ENCODE measurements around the gene CRTAP. TPM values are rescaled to one million over a fixed set of nuclear protein-coding genes. Genes with fewer than 3 reads are reported as not detected.

CRTAP gene
- total RNA-seq, 1 experiment from 2014 or later = 99.3 TPM

GRCh38 chr3:33174095-33174494 lies 60.3 kb downstream of the CRTAP start:
- no peaks in the 10 kb centered on the region for H3K27me3 ChIP-seq (ENCODE audit: control insufficient read depth, insufficient read depth, low read length)
- ATAC-seq (no peak), DNase-seq (ENCODE audit: low read depth, low spot score) (no peak)
- intact Hi-C loops (cut with micrococcal nuclease; ENCODE audit: unreplicated experiment) (no loop called here), in situ Hi-C loops (cut with HindIII; ENCODE audit: low pct_unique_long_range_greater_than_20kb, low sequenced_read_pairs) (no loop called here)
- CTCF ChIA-PET = no interaction called here
- no peak overlapping the region for H3K4me3 ChIP-seq (ENCODE audit: low read depth in 2 of 2, low read length in 2 of 2)
- H3K36me3 ChIP-seq (ENCODE audit: control insufficient read depth, insufficient read depth, low read length) = no peaks in the 10 kb centered on the region
- BruUV-seq (replicated peaks) = no TSS peak
- H3K9me3 ChIP-seq (ENCODE audit: control insufficient read depth, insufficient read depth, low read depth, low read length) = no peaks in the 10 kb centered on the region
- POLR2A ChIA-PET = no interaction called here
- no peak overlapping the region for H3K27ac ChIP-seq (ENCODE audit: low read length)
- no peak for TF ChIP-seq TCF7L2 (IDR thresholded peaks at IDR 0.05; ENCODE audit: low read depth, low read length)
- H3K4me1 ChIP-seq (ENCODE audit: control insufficient read depth, insufficient read depth, low read length) = no peaks in the 10 kb centered on the region

DNA sequence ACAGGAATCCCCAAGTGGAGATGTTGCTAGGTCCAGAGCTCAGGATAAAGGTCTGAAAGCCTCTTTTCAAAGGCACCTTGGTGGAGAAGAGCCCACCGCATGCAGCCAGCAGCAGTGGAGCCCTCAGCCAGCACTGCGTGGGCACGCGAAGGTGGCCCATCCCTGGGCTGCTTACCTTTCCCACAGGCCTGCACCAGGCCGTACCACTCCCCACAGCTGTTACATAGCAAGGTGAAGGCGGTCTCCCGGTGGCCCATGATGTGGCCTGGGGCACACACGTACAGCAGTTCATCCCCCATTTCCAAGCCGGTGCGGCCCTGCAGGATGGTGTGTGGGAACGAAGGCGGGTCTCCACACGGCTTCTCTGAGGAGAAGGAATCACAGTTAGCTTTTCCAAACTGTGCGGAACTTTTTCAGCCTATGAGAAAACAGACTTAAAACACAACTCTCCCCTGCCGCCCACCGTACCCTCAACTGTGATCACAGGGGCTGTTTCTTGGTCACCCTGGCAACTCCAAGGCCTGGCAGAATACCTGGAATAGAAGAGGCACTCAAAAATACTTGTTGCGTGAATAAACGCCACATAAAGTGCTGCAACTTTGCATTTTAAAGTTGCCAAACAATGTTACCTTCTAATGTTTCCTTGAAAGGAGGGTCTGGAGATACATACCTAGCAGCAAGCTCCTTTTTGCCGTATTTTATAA lies 61.0 kb downstream of the CRTAP start:
- ATAC-seq = no peak
- H3K27ac ChIP-seq (ENCODE audit: low read length) = no peak overlapping the region
- ChIA-PET POLR2A (no interaction called here), CTCF (no interaction called here)
- no peaks in the 10 kb centered on the region for H3K4me1 ChIP-seq (ENCODE audit: control insufficient read depth, insufficient read depth, low read length)
- no peak for TF ChIP-seq POLR2AphosphoS5 (IDR thresholded peaks at IDR 0.05; ENCODE audit: low read depth, low read length)
- H3K36me3 ChIP-seq (ENCODE audit: control insufficient read depth, insufficient read depth, low read length) = no peaks in the 10 kb centered on the region
- no peak overlapping the region for H3K4me3 ChIP-seq (ENCODE audit: low read depth in 2 of 2, low read length in 2 of 2)
- H3K27me3 ChIP-seq (ENCODE audit: control insufficient read depth, insufficient read depth, low read length) = no peaks in the 10 kb centered on the region
- H3K9me3 ChIP-seq (ENCODE audit: control insufficient read depth, insufficient read depth, low read depth, low read length) = no peaks in the 10 kb centered on the region
- in situ Hi-C loops (cut with HindIII; ENCODE audit: low pct_unique_long_range_greater_than_20kb, low sequenced_read_pairs) (no loop called here), intact Hi-C loops (cut with micrococcal nuclease; ENCODE audit: unreplicated experiment) (no loop called here)
- no peak for DNase-seq (ENCODE audit: low read depth, low spot score)
- no TSS peak for BruUV-seq (replicated peaks)

GRCh38 chr3:33179132-33179531 lies 65.3 kb downstream of the CRTAP start:
- H3K4me3 ChIP-seq (ENCODE audit: low read depth in 2 of 2, low read length in 2 of 2) = no peak overlapping the region
- no peak overlapping the region for H3K27ac ChIP-seq (ENCODE audit: low read length)
- TF ChIP-seq, protein P1, sequence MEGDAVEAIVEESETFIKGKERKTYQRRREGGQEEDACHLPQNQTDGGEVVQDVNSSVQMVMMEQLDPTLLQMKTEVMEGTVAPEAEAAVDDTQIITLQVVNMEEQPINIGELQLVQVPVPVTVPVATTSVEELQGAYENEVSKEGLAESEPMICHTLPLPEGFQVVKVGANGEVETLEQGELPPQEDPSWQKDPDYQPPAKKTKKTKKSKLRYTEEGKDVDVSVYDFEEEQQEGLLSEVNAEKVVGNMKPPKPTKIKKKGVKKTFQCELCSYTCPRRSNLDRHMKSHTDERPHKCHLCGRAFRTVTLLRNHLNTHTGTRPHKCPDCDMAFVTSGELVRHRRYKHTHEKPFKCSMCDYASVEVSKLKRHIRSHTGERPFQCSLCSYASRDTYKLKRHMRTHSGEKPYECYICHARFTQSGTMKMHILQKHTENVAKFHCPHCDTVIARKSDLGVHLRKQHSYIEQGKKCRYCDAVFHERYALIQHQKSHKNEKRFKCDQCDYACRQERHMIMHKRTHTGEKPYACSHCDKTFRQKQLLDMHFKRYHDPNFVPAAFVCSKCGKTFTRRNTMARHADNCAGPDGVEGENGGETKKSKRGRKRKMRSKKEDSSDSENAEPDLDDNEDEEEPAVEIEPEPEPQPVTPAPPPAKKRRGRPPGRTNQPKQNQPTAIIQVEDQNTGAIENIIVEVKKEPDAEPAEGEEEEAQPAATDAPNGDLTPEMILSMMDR (IDR thresholded peaks at IDR 0.05) = no peak
- TF ChIP-seq TCF7L2 (IDR thresholded peaks at IDR 0.05; ENCODE audit: low read depth, low read length) (no peak), REST (IDR thresholded peaks at IDR 0.05; ENCODE audit: insufficient read depth in 1 of 2, low read depth in 2 of 2, low read length in 1 of 2) (no peak), POLR2AphosphoS5 (IDR thresholded peaks at IDR 0.05; ENCODE audit: low read depth, low read length) (no peak), SIN3A (IDR thresholded peaks at IDR 0.05; ENCODE audit: borderline replicate concordance, insufficient read depth, low read depth, low read length) (no peak)
- no peaks in the 10 kb centered on the region for H3K36me3 ChIP-seq (ENCODE audit: control insufficient read depth, insufficient read depth, low read length)
- in situ Hi-C loops (cut with HindIII; ENCODE audit: low pct_unique_long_range_greater_than_20kb, low sequenced_read_pairs) (no loop called here), intact Hi-C loops (cut with micrococcal nuclease; ENCODE audit: unreplicated experiment) (no loop called here)
- ATAC-seq = no peak
- no peaks in the 10 kb centered on the region for H3K4me1 ChIP-seq (ENCODE audit: control insufficient read depth, insufficient read depth, low read length)
- no peaks in the 10 kb centered on the region for H3K9me3 ChIP-seq (ENCODE audit: control insufficient read depth, insufficient read depth, low read depth, low read length)
- BruUV-seq (replicated peaks) = no TSS peak
- ChIA-PET POLR2A (no interaction called here), CTCF (no interaction called here)
- no peaks in the 10 kb centered on the region for H3K27me3 ChIP-seq (ENCODE audit: control insufficient read depth, insufficient read depth, low read length)
- no peak for DNase-seq (ENCODE audit: low read depth, low spot score)
